ENCODE results near the gene KRTCAP2.
"Not testable (repeated sequence)": the region's sequence is repeated elsewhere in the genome, so short reads cannot be mapped to it uniquely, and the experiment has no call there.

The KRTCAP2 gene

GRCh38 chr1:155193991-155194240, 20.8 kb upstream of the KRTCAP2 start:
- Histone ChIP-seq H3K4me3 (ENCODE audit: control insufficient read depth in 1 of 7, extremely low read depth in 1 of 7, insufficient read depth in 4 of 7, low read depth in 2 of 7, low read length in 6 of 7) (peak overlapping the region in 6 of 7 experiments; percentile 65 to 86 (median 74)), H3K4me1 (ENCODE audit: control extremely low read depth in 1 of 4, control insufficient read depth in 4 of 4, insufficient read depth in 4 of 4, low read length in 3 of 4) (peaks cover 0 to 35% (median 32%) of the 10 kb centered on the region in 4 experiments), H3K27ac (ENCODE audit: insufficient read depth in 1 of 2, low read depth in 1 of 2, low read length in 2 of 2, poor library complexity in 1 of 2, severe bottlenecking in 2 of 2) (peak overlapping the region; percentile 66 to 84), H3K36me3 (ENCODE audit: control insufficient read depth in 4 of 4, insufficient read depth in 4 of 4, low read length in 3 of 4) (peaks cover 0 to 24% (median 0%) of the 10 kb centered on the region in 4 experiments)
- 7% methylated on average over 14 of the region's 16 CpGs for WGBS (ENCODE audit: insufficient coverage)
- not testable (repeated sequence) for H3K9me3 ChIP-seq (ENCODE audit: control extremely low read depth in 1 of 5, control insufficient read depth in 4 of 5, insufficient read depth in 2 of 5, low read depth in 1 of 5, low read length in 4 of 5); DNase-seq; H3K27me3 ChIP-seq (replicated peaks in 2 of 5; ENCODE audit: control insufficient read depth in 4 of 5, insufficient read depth in 5 of 5, low read length in 4 of 5)
- ChIA-PET CTCF (interaction anchor here (0.6 to 6.4 kb wide), 13 partner anchors 8 to 640 kb away, joined by 3 to 130 read pairs (median 6); partner anchors contain the start of genes KRTCAP2, MSTO1, MTX1 and THBS3), POLR2A (interaction anchor here (0.6 to 1.9 kb wide), 6 partner anchors 13 to 1604 kb away, joined by 3 to 8 read pairs (median 4); partner anchors contain the start of gene KRTCAP2)

GRCh38 chr1:155193275-155193990, 20.3 kb upstream of the KRTCAP2 start:
- peak; percentile 79 to 84 (median 81) for DNase-seq

GRCh38 chr1:155192346-155193274, 19.5 kb upstream of the KRTCAP2 start:
- H3K27me3 ChIP-seq (replicated peaks in 2 of 5; ENCODE audit: control insufficient read depth in 4 of 5, insufficient read depth in 5 of 5, low read length in 4 of 5), result no peaks in the 10 kb centered on the region
- H3K9me3 ChIP-seq (ENCODE audit: control extremely low read depth in 1 of 5, control insufficient read depth in 4 of 5, insufficient read depth in 2 of 5, low read depth in 1 of 5, low read length in 4 of 5), result no peaks in the 10 kb centered on the region
- peak in 2 of 3 donors; percentile 62 to 67 for DNase-seq
- H3K36me3 ChIP-seq (ENCODE audit: control insufficient read depth in 4 of 4, insufficient read depth in 4 of 4, low read length in 3 of 4), result peaks cover 0 to 15% (median 0%) of the 10 kb centered on the region in 4 experiments
- H3K27ac ChIP-seq (ENCODE audit: insufficient read depth in 1 of 2, low read depth in 1 of 2, low read length in 2 of 2, poor library complexity in 1 of 2, severe bottlenecking in 2 of 2), result peak overlapping the region; percentile 66 to 84
- H3K4me1 ChIP-seq (ENCODE audit: control extremely low read depth in 1 of 4, control insufficient read depth in 4 of 4, insufficient read depth in 4 of 4, low read length in 3 of 4), result peaks cover 0 to 35% (median 32%) of the 10 kb centered on the region in 4 experiments
- H3K4me3 ChIP-seq (ENCODE audit: control insufficient read depth in 1 of 7, extremely low read depth in 1 of 7, insufficient read depth in 4 of 7, low read depth in 2 of 7, low read length in 6 of 7), result peak overlapping the region in 6 of 7 experiments; percentile 65 to 86 (median 74)
- ChIA-PET POLR2A (interaction anchor here (1.9 kb wide), 1 partner anchor 20 kb away, joined by 8 read pairs; the partner anchor contains the start of gene KRTCAP2), CTCF (interaction anchor here (0.5 to 6.4 kb wide), 17 partner anchors 9 to 642 kb away, joined by 3 to 130 read pairs (median 4); partner anchors contain the start of genes KRTCAP2, MTX1, THBS3 and TRIM46)
- WGBS (ENCODE audit: insufficient coverage), result 37% methylated on average over 6 of the region's 20 CpGs

More at GRCh38 chr1:155193275-155193990, 20.3 kb upstream of the KRTCAP2 start:
- ChIA-PET CTCF (interaction anchor here (0.5 to 6.4 kb wide), 20 partner anchors 8 to 641 kb away, joined by 3 to 130 read pairs (median 4); partner anchors contain the start of genes KRTCAP2, MSTO1, MTX1 and THBS3), POLR2A (interaction anchor here (0.6 to 1.9 kb wide), 5 partner anchors 14 to 853 kb away, joined by 3 to 8 read pairs (median 4); partner anchors contain the start of gene KRTCAP2)
- 0% methylated on average over 27 of the region's 38 CpGs for WGBS (ENCODE audit: insufficient coverage)
- H3K36me3 ChIP-seq (ENCODE audit: control insufficient read depth in 4 of 4, insufficient read depth in 4 of 4, low read length in 3 of 4), result peaks cover 0 to 23% (median 0%) of the 10 kb centered on the region in 4 experiments
- H3K4me3 ChIP-seq (ENCODE audit: control insufficient read depth in 1 of 7, extremely low read depth in 1 of 7, insufficient read depth in 4 of 7, low read depth in 2 of 7, low read length in 6 of 7), result peak overlapping the region; percentile 51 to 86 (median 74)
- no peaks in the 10 kb centered on the region for H3K9me3 ChIP-seq (ENCODE audit: control extremely low read depth in 1 of 5, control insufficient read depth in 4 of 5, insufficient read depth in 2 of 5, low read depth in 1 of 5, low read length in 4 of 5)
- peak overlapping the region; percentile 66 to 84 for H3K27ac ChIP-seq (ENCODE audit: insufficient read depth in 1 of 2, low read depth in 1 of 2, low read length in 2 of 2, poor library complexity in 1 of 2, severe bottlenecking in 2 of 2)
- H3K4me1 ChIP-seq (ENCODE audit: control extremely low read depth in 1 of 4, control insufficient read depth in 4 of 4, insufficient read depth in 4 of 4, low read length in 3 of 4), result peaks cover 0 to 35% (median 32%) of the 10 kb centered on the region in 4 experiments
- H3K27me3 ChIP-seq (replicated peaks in 2 of 5; ENCODE audit: control insufficient read depth in 4 of 5, insufficient read depth in 5 of 5, low read length in 4 of 5), result no peaks in the 10 kb centered on the region

DNA sequence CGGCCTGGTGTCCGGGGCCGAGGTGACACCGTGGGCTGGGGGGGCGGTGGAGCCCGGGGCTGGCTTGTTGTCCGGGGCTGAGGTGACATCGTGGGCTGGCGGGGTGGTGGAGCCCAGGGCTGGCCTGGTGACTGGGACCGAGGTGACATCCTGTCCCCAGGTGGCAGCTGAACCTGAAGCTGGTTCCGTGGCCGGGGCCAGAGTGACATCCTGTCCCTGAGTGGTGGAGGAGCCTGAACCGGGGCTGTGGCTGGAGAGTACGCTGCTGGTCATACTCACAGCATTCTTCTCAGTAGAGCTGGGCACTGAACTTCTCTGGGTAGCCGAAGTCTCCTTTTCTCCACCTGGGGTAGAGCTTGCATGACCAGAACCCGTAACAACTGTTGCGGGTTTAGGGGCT, 18.8 kb upstream of the KRTCAP2 start:
- Histone ChIP-seq H3K27ac (ENCODE audit: insufficient read depth in 1 of 2, low read depth in 1 of 2, low read length in 2 of 2, poor library complexity in 1 of 2, severe bottlenecking in 2 of 2) (peak overlapping the region in 1 of 2 experiments; percentile 70), H3K27me3 (replicated peaks in 2 of 5; ENCODE audit: control insufficient read depth in 4 of 5, insufficient read depth in 5 of 5, low read length in 4 of 5) (no peaks in the 10 kb centered on the region), H3K9me3 (ENCODE audit: control extremely low read depth in 1 of 5, control insufficient read depth in 4 of 5, insufficient read depth in 2 of 5, low read depth in 1 of 5, low read length in 4 of 5) (no peaks in the 10 kb centered on the region), H3K4me3 (ENCODE audit: control insufficient read depth in 1 of 7, extremely low read depth in 1 of 7, insufficient read depth in 4 of 7, low read depth in 2 of 7, low read length in 6 of 7) (no peak overlapping the region), H3K36me3 (ENCODE audit: control insufficient read depth in 4 of 4, insufficient read depth in 4 of 4, low read length in 3 of 4) (peaks cover 0 to 9% (median 0%) of the 10 kb centered on the region in 4 experiments), H3K4me1 (ENCODE audit: control extremely low read depth in 1 of 4, control insufficient read depth in 4 of 4, insufficient read depth in 4 of 4, low read length in 3 of 4) (peaks cover 0 to 35% (median 32%) of the 10 kb centered on the region in 4 experiments)
- no peak for DNase-seq
- POLR2A ChIA-PET, result no interaction called here
- WGBS (ENCODE audit: insufficient coverage), result 95% methylated on average over 9 of the region's 17 CpGs
- CTCF ChIA-PET, result interaction anchor here (0.8 to 6.4 kb wide), 5 partner anchors 8 to 36 kb away, joined by 3 to 130 read pairs (median 18); partner anchors contain the start of genes KRTCAP2, MTX1, THBS3 and TRIM46

DNA sequence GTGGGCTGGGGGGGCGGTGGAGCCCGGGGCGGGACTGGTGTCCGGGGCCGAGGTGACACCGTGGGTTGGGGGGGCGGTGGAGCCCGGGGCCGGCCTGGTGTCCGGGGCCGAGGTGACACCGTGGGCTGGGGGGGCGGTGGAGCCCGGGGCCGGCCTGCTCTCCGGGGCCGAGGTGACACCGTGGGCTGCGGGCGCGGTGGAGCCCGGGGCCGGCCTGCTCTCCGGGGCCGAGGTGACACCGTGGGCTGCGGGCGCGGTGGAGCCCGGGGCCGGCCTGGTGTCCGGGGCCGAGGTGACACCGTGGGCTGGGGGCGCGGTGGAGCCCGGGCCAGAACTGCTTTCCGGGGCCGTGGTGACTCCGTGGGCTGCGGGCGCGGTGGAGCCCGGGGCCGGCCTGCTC, 16.8 kb upstream of the KRTCAP2 start:
- H3K27ac ChIP-seq (ENCODE audit: insufficient read depth in 1 of 2, low read depth in 1 of 2, low read length in 2 of 2, poor library complexity in 1 of 2, severe bottlenecking in 2 of 2); H3K4me3 ChIP-seq (ENCODE audit: control insufficient read depth in 1 of 7, extremely low read depth in 1 of 7, insufficient read depth in 4 of 7, low read depth in 2 of 7, low read length in 6 of 7); DNase-seq; H3K9me3 ChIP-seq (ENCODE audit: control extremely low read depth in 1 of 5, control insufficient read depth in 4 of 5, insufficient read depth in 2 of 5, low read depth in 1 of 5, low read length in 4 of 5); H3K27me3 ChIP-seq (replicated peaks in 2 of 5; ENCODE audit: control insufficient read depth in 4 of 5, insufficient read depth in 5 of 5, low read length in 4 of 5); H3K36me3 ChIP-seq (ENCODE audit: control insufficient read depth in 4 of 4, insufficient read depth in 4 of 4, low read length in 3 of 4); CTCF ChIA-PET; POLR2A ChIA-PET: not testable (repeated sequence)
- 97% methylated on average over 16 of the region's 45 CpGs for WGBS (ENCODE audit: insufficient coverage)
- peaks cover 0 to 35% (median 26%) of the 10 kb centered on the region in 4 experiments for H3K4me1 ChIP-seq (ENCODE audit: control extremely low read depth in 1 of 4, control insufficient read depth in 4 of 4, insufficient read depth in 4 of 4, low read length in 3 of 4)

DNA sequence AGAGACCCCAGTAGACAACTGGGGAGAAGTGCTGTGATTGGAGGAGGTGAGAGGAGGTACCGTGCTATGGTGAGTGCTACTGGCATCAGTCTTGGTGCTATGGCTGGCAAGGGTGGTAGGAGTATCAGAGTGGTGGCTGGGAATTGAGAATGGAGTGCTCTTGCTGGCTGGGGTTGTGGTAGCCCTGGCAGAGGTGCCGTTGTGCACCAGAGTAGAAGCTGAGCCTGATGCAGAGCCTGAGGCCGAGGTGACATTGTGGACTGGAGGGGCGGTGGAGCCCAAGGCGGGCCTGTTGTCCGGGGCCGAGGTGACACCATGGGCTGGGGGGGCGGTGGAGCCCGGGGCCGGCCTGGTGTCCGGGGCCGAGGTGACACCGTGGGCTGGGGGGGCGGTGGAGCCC, 15.2 kb upstream of the KRTCAP2 start:
- no peak overlapping the region for H3K4me3 ChIP-seq (ENCODE audit: control insufficient read depth in 1 of 7, extremely low read depth in 1 of 7, insufficient read depth in 4 of 7, low read depth in 2 of 7, low read length in 6 of 7)
- H3K27ac ChIP-seq (ENCODE audit: insufficient read depth in 1 of 2, low read depth in 1 of 2, low read length in 2 of 2, poor library complexity in 1 of 2, severe bottlenecking in 2 of 2), result no peak overlapping the region
- H3K4me1 ChIP-seq (ENCODE audit: control extremely low read depth in 1 of 4, control insufficient read depth in 4 of 4, insufficient read depth in 4 of 4, low read length in 3 of 4), result peaks cover 0 to 19% (median 12%) of the 10 kb centered on the region in 4 experiments
- no peaks in the 10 kb centered on the region for H3K27me3 ChIP-seq (replicated peaks in 2 of 5; ENCODE audit: control insufficient read depth in 4 of 5, insufficient read depth in 5 of 5, low read length in 4 of 5)
- no peaks in the 10 kb centered on the region for H3K9me3 ChIP-seq (ENCODE audit: control extremely low read depth in 1 of 5, control insufficient read depth in 4 of 5, insufficient read depth in 2 of 5, low read depth in 1 of 5, low read length in 4 of 5)
- CTCF ChIA-PET, result interaction anchor here (1.2 kb wide), 1 partner anchor 11 kb away, joined by 4 read pairs; no protein-coding TSS in a partner anchor
- 98% methylated on average over 5 of the region's 14 CpGs for WGBS (ENCODE audit: insufficient coverage)
- POLR2A ChIA-PET, result no interaction called here
- H3K36me3 ChIP-seq (ENCODE audit: control insufficient read depth in 4 of 4, insufficient read depth in 4 of 4, low read length in 3 of 4), result peaks cover 0 to 14% (median 1%) of the 10 kb centered on the region in 4 experiments
- DNase-seq, result no peak

All from common myeloid progenitor, CD34-positive (primary cell).